PC-9 (cell line): Measurements from ENCODE around the gene AEN.

Experiments used
- CTCF ChIP-seq: fragments of 200-600 bp; sonication (generic); conservative IDR thresholded peaks from 2 replicates; pipeline ENCODE4 v1.6.1; 2017; ENCODE audit warnings: mixed run types, antibody characterized with exemption, mild to moderate bottlenecking, moderate library complexity
- EZH2 ChIP-seq: fragments of 200-600 bp; sonication (generic); IDR thresholded peaks from 2 replicates; pipeline ENCODE4 v1.8.0; 2017; ENCODE audit warnings: antibody characterized with exemption, low read depth

GRCh38 chr15:88622605-88622975, 1.4 kb downstream of the AEN start:
- TF ChIP-seq CTCF, result no peak
- no peak for TF ChIP-seq EZH2
